Caco-2 (cell line): ENCODE data around the gene PLXNC1. TPM values are rescaled to one million over a fixed set of nuclear protein-coding genes. Genes with fewer than 3 reads are reported as not detected.

Experiments used
- BruUV-seq: library from RNA; stranded (reverse); fragments of 400-500 nt; replicated peaks from 2 replicates; lab custom pipeline; 2021; lab: Mats Ljungman, UMichigan
- CTCF ChIA-PET: fragments of 300-600 bp; sonication (Branson Sonifier 250); formaldehyde crosslinking; loops from one replicate; lab custom pipeline; 2022; ENCODE audit warnings: antibody characterized with exemption; lab: Charles Lee
- POLR2A ChIA-PET: fragments of 300-600 bp; sonication (Branson Sonifier 250); formaldehyde crosslinking; loops from one replicate; lab custom pipeline; 2022; ENCODE audit warnings: antibody characterized with exemption; lab: Charles Lee
- DNase-seq, 2 experiments: peaks; one replicate each; pipeline versions ENCODE4 v3.0.0 to v3.0.0-alpha.2; 2020 to 2022
- H3K27me3 ChIP-seq: replicated peaks from 2 replicates; pipeline ENCODE4 v1.6.0; 2011; ENCODE audit warnings: low read length; ENCODE audit not compliant: control insufficient read depth, insufficient read depth
- H3K36me3 ChIP-seq: 2 replicates; pipeline ENCODE4 v1.5.1; 2011; ENCODE audit warnings: low read length; ENCODE audit not compliant: control insufficient read depth, insufficient read depth
- H3K4me1 ChIP-seq: fragments of 250-450 bp; sonication (Bioruptor Pico); 2 replicates; pipeline ENCODE4 v1.5.1; 2020; ENCODE audit warnings: mild to moderate bottlenecking
- H3K4me3 ChIP-seq: 2 replicates; pipeline ENCODE4 v1.5.1; 2011; ENCODE audit warnings: low read depth, mild to moderate bottlenecking, control low read depth, low read length
- H3K9me3 ChIP-seq: fragments of 250-450 bp; sonication (Bioruptor Pico); 2 replicates; pipeline ENCODE4 v1.5.1; 2020; ENCODE audit warnings: mild to moderate bottlenecking, moderate library complexity
- H3K27ac Mint-ChIP-seq: one replicate; pipeline ENCODE4 v1.8.0; 2022; ENCODE audit warnings: mixed read lengths; ENCODE audit not compliant: unreplicated experiment
- H3K27me3 Mint-ChIP-seq: one replicate; pipeline ENCODE4 v1.8.0; 2022; ENCODE audit warnings: mixed read lengths; ENCODE audit not compliant: insufficient read depth, unreplicated experiment
- H3K36me3 Mint-ChIP-seq: one replicate; pipeline ENCODE4 v1.8.0; 2022; ENCODE audit warnings: mild to moderate bottlenecking, mixed read lengths; ENCODE audit not compliant: insufficient read depth, unreplicated experiment
- H3K4me1 Mint-ChIP-seq: one replicate; pipeline ENCODE4 v1.8.0; 2022; ENCODE audit warnings: low read depth, mixed read lengths; ENCODE audit not compliant: unreplicated experiment
- H3K4me3 Mint-ChIP-seq: one replicate; pipeline ENCODE4 v1.8.0; 2022; ENCODE audit warnings: mild to moderate bottlenecking, moderate library complexity, mixed read lengths; ENCODE audit not compliant: unreplicated experiment
- H3K9me3 Mint-ChIP-seq: one replicate; pipeline ENCODE4 v1.8.0; 2022; ENCODE audit warnings: mixed read lengths; ENCODE audit not compliant: unreplicated experiment
- CTCF ChIP-seq, 2 experiments: fragments of 200-600 bp in 1 of 2; IDR thresholded peaks; 1 replicate in 1 of 2; 2 replicates in 1 of 2; pipeline versions ENCODE4 v1.5.1 to v1.8.0; 2011 to 2022; ENCODE audit warnings: antibody characterized with exemption in 1 of 2, control low read depth in 1 of 2, inconsistent platforms in 1 of 2, low read depth in 1 of 2, low read length in 1 of 2, mild to moderate bottlenecking in 1 of 2, moderate library complexity in 1 of 2; ENCODE audit not compliant: insufficient read depth in 1 of 2, severe bottlenecking in 1 of 2, unreplicated experiment in 1 of 2
- intact Hi-C: fragments of 100-400 bp; cut with micrococcal nuclease; formaldehyde crosslinking; loops from one replicate; pipeline ENCODE4 v1.10.0; 2022; ENCODE audit not compliant: unreplicated experiment
- total RNA-seq: library from RNA; stranded (reverse); gene quantifications from 2 replicates; pipeline ENCODE4 v1.2.3, GENCODE V29; 2022

The PLXNC1 gene
- total RNA-seq, 1 experiment from 2014 or later = 41.3 TPM

- ChIA-PET POLR2A (no interaction called here), CTCF (no interaction called here)
- Histone ChIP-seq H3K27me3 (no peaks in the 10 kb centered on the region), H3K4me1 (no peaks in the 10 kb centered on the region), H3K36me3 (no peaks in the 10 kb centered on the region; the same call in none of the 2 replicates), H3K9me3 (no peaks in the 10 kb centered on the region), H3K4me3 (no peak overlapping the region)
- intact Hi-C loops = no loop called here
- peaks cover 20% of the 10 kb centered on the region for H3K4me1 Mint-ChIP-seq
- no peak overlapping the region for H3K4me3 Mint-ChIP-seq
- no TSS peak for BruUV-seq
- H3K36me3 Mint-ChIP-seq = peaks cover 56% of the 10 kb centered on the region
- H3K27me3 Mint-ChIP-seq = no peaks in the 10 kb centered on the region
- no peak for DNase-seq
- H3K27ac Mint-ChIP-seq = no peak overlapping the region
- no peak for TF ChIP-seq CTCF (IDR thresholded peaks at IDR 0.05; ENCODE audit: insufficient read depth in 1 of 2, low read depth in 1 of 2, low read length in 1 of 2, severe bottlenecking in 1 of 2, unreplicated experiment in 1 of 2)
- H3K9me3 Mint-ChIP-seq = no peaks in the 10 kb centered on the region
Observed at GRCh38 chr12:94285943-94286582, 137.7 kb downstream of the PLXNC1 start.

GRCh38 chr12:94286583-94287244, 138.3 kb downstream of the PLXNC1 start:
- H3K36me3 Mint-ChIP-seq = peaks cover 53% of the 10 kb centered on the region
- BruUV-seq = no TSS peak
- no peaks in the 10 kb centered on the region for H3K27me3 ChIP-seq
- H3K9me3 ChIP-seq = no peaks in the 10 kb centered on the region
- POLR2A ChIA-PET = no interaction called here
- no peak for DNase-seq
- H3K27me3 Mint-ChIP-seq = no peaks in the 10 kb centered on the region
- no peak overlapping the region for H3K4me3 Mint-ChIP-seq
- H3K4me3 ChIP-seq = no peak overlapping the region
- H3K27ac Mint-ChIP-seq = no peak overlapping the region
- H3K9me3 Mint-ChIP-seq = no peaks in the 10 kb centered on the region
- no peak for TF ChIP-seq CTCF (IDR thresholded peaks at IDR 0.05; ENCODE audit: insufficient read depth in 1 of 2, low read depth in 1 of 2, low read length in 1 of 2, severe bottlenecking in 1 of 2, unreplicated experiment in 1 of 2)
- H3K36me3 ChIP-seq = no peaks in the 10 kb centered on the region; the same call in none of the 2 replicates
- no peaks in the 10 kb centered on the region for H3K4me1 ChIP-seq
- H3K4me1 Mint-ChIP-seq = peaks cover 20% of the 10 kb centered on the region
- CTCF ChIA-PET = no interaction called here
- intact Hi-C loops = no loop called here

GRCh38 chr12:94287245-94287628, 138.9 kb downstream of the PLXNC1 start:
- Mint-ChIP-seq H3K27me3 (no peaks in the 10 kb centered on the region), H3K27ac (no peak overlapping the region), H3K9me3 (no peaks in the 10 kb centered on the region), H3K4me3 (no peak overlapping the region), H3K4me1 (peaks cover 20% of the 10 kb centered on the region), H3K36me3 (peaks cover 51% of the 10 kb centered on the region)
- Histone ChIP-seq H3K4me3 (no peak overlapping the region), H3K36me3 (no peaks in the 10 kb centered on the region; the same call in none of the 2 replicates), H3K4me1 (no peaks in the 10 kb centered on the region), H3K9me3 (no peaks in the 10 kb centered on the region), H3K27me3 (no peaks in the 10 kb centered on the region)
- BruUV-seq = no TSS peak
- no peak for TF ChIP-seq CTCF (IDR thresholded peaks at IDR 0.05; ENCODE audit: insufficient read depth in 1 of 2, low read depth in 1 of 2, low read length in 1 of 2, severe bottlenecking in 1 of 2, unreplicated experiment in 1 of 2)
- intact Hi-C loops = no loop called here
- no peak for DNase-seq
- POLR2A ChIA-PET = no interaction called here
- CTCF ChIA-PET = no interaction called here
